HEK293 (cell line): Measurements from ENCODE around the gene ITGA8.
A peak's percentile ranks its signal among the peaks of the same experiment; 100 is the strongest.

Experiments used
- CTCF ChIA-PET: fragments of 350-600 bp; formaldehyde crosslinking; extraction: SDS; loops from one replicate; lab custom pipeline; 2021; ENCODE audit warnings: antibody characterized with exemption; lab: Yijun Ruan, JAX
- POLR2A ChIA-PET: fragments of 300-600 bp; formaldehyde crosslinking; extraction: SDS; loops from one replicate; lab custom pipeline; 2020; ENCODE audit warnings: antibody characterized with exemption, inconsistent platforms; lab: Yijun Ruan, JAX
- H3K27ac ChIP-seq: fragments of 200-500 bp; sonication (Bioruptor generic); 2 replicates; pipeline ENCODE4 v1.5.1; 2014; ENCODE audit warnings: low read depth, low read length, control low read depth, inconsistent platforms; ENCODE audit errors: extremely low read depth
- H3K36me3 ChIP-seq, 2 experiments: fragments of 200-500 bp in 1 of 2; sonication (Bioruptor generic) in 1 of 2; 1 replicate in 1 of 2; 2 replicates in 1 of 2; pipeline ENCODE4 v1.5.1; 2014 to 2017; ENCODE audit warnings: inconsistent platforms in 2 of 2, low read length in 2 of 2; ENCODE audit not compliant: control insufficient read depth in 2 of 2, insufficient read depth in 1 of 2
- H3K4me1 ChIP-seq: fragments of 200-500 bp; sonication (Bioruptor generic); 2 replicates; pipeline ENCODE4 v1.5.1; 2014; ENCODE audit warnings: mild to moderate bottlenecking, low read length, inconsistent platforms; ENCODE audit not compliant: control insufficient read depth, insufficient read depth
- H3K4me3 ChIP-seq: 2 replicates; pipeline ENCODE4 v1.5.1; 2011; ENCODE audit warnings: low read depth, mild to moderate bottlenecking, control low read depth, low read length, moderate library complexity
- H3K9me3 ChIP-seq: fragments of 200-500 bp; sonication (Bioruptor generic); 2 replicates; pipeline ENCODE4 v1.5.1; 2014; ENCODE audit warnings: low read depth, low read length, inconsistent platforms; ENCODE audit not compliant: control insufficient read depth, insufficient read depth
- BCL11B ChIP-seq: fragments of 450-650 bp; formaldehyde crosslinking; IDR thresholded peaks from 2 replicates; pipeline ENCODE4 v1.5.1; 2016; ENCODE audit warnings: low read depth, missing biosample characterization, missing genetic modification characterization
- EGR2 ChIP-seq: fragments of 450-650 bp; formaldehyde crosslinking; IDR thresholded peaks from 2 replicates; pipeline ENCODE4 v1.5.1; 2016; ENCODE audit warnings: low read depth, missing biosample characterization, missing genetic modification characterization
- KLF10 ChIP-seq: fragments of 450-650 bp; IDR thresholded peaks from 2 replicates; pipeline ENCODE4 v1.5.1; 2018; ENCODE audit warnings: missing biosample characterization, mild to moderate bottlenecking, missing genetic modification characterization
- OVOL3 ChIP-seq: fragments of 450-650 bp; formaldehyde crosslinking; IDR thresholded peaks from 2 replicates; pipeline ENCODE4 v1.5.1; 2016; ENCODE audit warnings: missing biosample characterization, missing genetic modification characterization
- SETDB1 ChIP-seq: IDR thresholded peaks from one replicate; pipeline ENCODE4 v1.6.1; 2017; ENCODE audit warnings: mild to moderate bottlenecking, low read length, moderate library complexity, mixed read lengths; ENCODE audit not compliant: insufficient read length
- SP7 ChIP-seq: fragments of 450-650 bp; formaldehyde crosslinking; IDR thresholded peaks from 2 replicates; pipeline ENCODE4 v1.5.1; 2016; ENCODE audit warnings: missing biosample characterization, missing genetic modification characterization
- TRIM28 ChIP-seq: IDR thresholded peaks from 2 replicates; pipeline ENCODE4 v1.6.1; 2011; ENCODE audit warnings: low read length, control low read depth, borderline replicate concordance
- ZBTB20 ChIP-seq: fragments of 450-650 bp; formaldehyde crosslinking; IDR thresholded peaks from 2 replicates; pipeline ENCODE4 v1.5.1; 2016; ENCODE audit warnings: missing biosample characterization, missing genetic modification characterization
- ZBTB26 ChIP-seq: fragments of 450-650 bp; formaldehyde crosslinking; optimal IDR thresholded peaks from 2 replicates; pipeline ENCODE3; 2016; ENCODE audit warnings: missing biosample characterization, mild to moderate bottlenecking, missing genetic modification characterization
- ZFP37 ChIP-seq: fragments of 450-650 bp; formaldehyde crosslinking; IDR thresholded peaks from 2 replicates; pipeline ENCODE4 v1.5.1; 2016; ENCODE audit warnings: missing biosample characterization, missing genetic modification characterization
- ZNF133 ChIP-seq: fragments of 450-650 bp; formaldehyde crosslinking; IDR thresholded peaks from 2 replicates; pipeline ENCODE4 v1.5.1; 2016; ENCODE audit warnings: missing biosample characterization, missing genetic modification characterization
- ZNF140 ChIP-seq: fragments of 450-650 bp; formaldehyde crosslinking; IDR thresholded peaks from 2 replicates; pipeline ENCODE4 v1.5.1; 2016; ENCODE audit warnings: missing biosample characterization, missing genetic modification characterization
- ZNF155 ChIP-seq: fragments of 450-650 bp; formaldehyde crosslinking; IDR thresholded peaks from 2 replicates; pipeline ENCODE4 v1.5.1; 2016; ENCODE audit warnings: missing biosample characterization, missing genetic modification characterization
- ZNF18 ChIP-seq: fragments of 450-650 bp; formaldehyde crosslinking; IDR thresholded peaks from 2 replicates; pipeline ENCODE4 v1.5.1; 2016; ENCODE audit warnings: missing biosample characterization, missing genetic modification characterization
- ZNF211 ChIP-seq: fragments of 450-650 bp; formaldehyde crosslinking; IDR thresholded peaks from 2 replicates; pipeline ENCODE4 v1.5.1; 2016; ENCODE audit warnings: low read depth, missing biosample characterization, missing genetic modification characterization
- ZNF223 ChIP-seq: fragments of 450-650 bp; formaldehyde crosslinking; IDR thresholded peaks from 2 replicates; pipeline ENCODE4 v1.5.1; 2016; ENCODE audit warnings: missing biosample characterization, missing genetic modification characterization
- ZNF266 ChIP-seq: fragments of 450-650 bp; formaldehyde crosslinking; IDR thresholded peaks from 2 replicates; pipeline ENCODE4 v1.5.1; 2016; ENCODE audit warnings: missing biosample characterization, missing genetic modification characterization, low read depth
- ZNF394 ChIP-seq: fragments of 450-650 bp; formaldehyde crosslinking; IDR thresholded peaks from 2 replicates; pipeline ENCODE4 v1.5.1; 2016; ENCODE audit warnings: missing biosample characterization, missing genetic modification characterization, mild to moderate bottlenecking, moderate library complexity, borderline replicate concordance
- ZNF433 ChIP-seq: fragments of 450-650 bp; formaldehyde crosslinking; IDR thresholded peaks from 2 replicates; pipeline ENCODE4 v1.5.1; 2016; ENCODE audit warnings: missing biosample characterization, missing genetic modification characterization, low read depth
- ZNF621 ChIP-seq: fragments of 450-650 bp; formaldehyde crosslinking; IDR thresholded peaks from 2 replicates; pipeline ENCODE4 v1.5.1; 2017; ENCODE audit warnings: missing biosample characterization, missing genetic modification characterization
- ZNF645 ChIP-seq: fragments of 450-650 bp; formaldehyde crosslinking; IDR thresholded peaks from 2 replicates; pipeline ENCODE4; 2016; ENCODE audit warnings: missing biosample characterization, missing genetic modification characterization
- TF ChIP-seq, protein P1 (sequence below): fragments of 450-650 bp; formaldehyde crosslinking; IDR thresholded peaks from 2 replicates; pipeline ENCODE4 v1.5.1; 2016; ENCODE audit warnings: missing biosample characterization, missing genetic modification characterization
- TF ChIP-seq, protein P2 (sequence below): fragments of 450-650 bp; formaldehyde crosslinking; IDR thresholded peaks from 2 replicates; pipeline ENCODE4 v1.5.1; 2017; ENCODE audit warnings: missing biosample characterization, missing genetic modification characterization
- TF ChIP-seq, protein P3 (sequence below): fragments of 450-650 bp; formaldehyde crosslinking; IDR thresholded peaks from 2 replicates; pipeline ENCODE4 v1.5.1; 2016; ENCODE audit warnings: missing biosample characterization, missing genetic modification characterization

ITGA8 gene

GRCh38 chr10:15754937-15755336, 35.2 kb upstream of the ITGA8 start:
- no peak overlapping the region for H3K4me3 ChIP-seq
- no peaks in the 10 kb centered on the region for H3K4me1 ChIP-seq
- ChIA-PET CTCF (interaction anchor here (1.9 kb wide), 1 partner anchor 10 kb away, joined by 9 read pairs; no protein-coding TSS in a partner anchor), POLR2A (no interaction called here)
- no peak overlapping the region for H3K27ac ChIP-seq
- H3K9me3 ChIP-seq = no peaks in the 10 kb centered on the region
- no peaks in the 10 kb centered on the region for H3K36me3 ChIP-seq
- TF ChIP-seq OVOL3 (no peak), BCL11B (tag by site-specific recombination) (no peak), ZNF645 (no peak), ZNF223 (tag by site-specific recombination) (no peak), ZBTB20 (tag by site-specific recombination) (no peak), TRIM28 (no peak), ZNF394 (tag by site-specific recombination) (no peak), ZNF133 (no peak), EGR2 (tag by site-specific recombination) (no peak), ZNF140 (tag by site-specific recombination) (no peak)
- TF ChIP-seq, protein P1, sequence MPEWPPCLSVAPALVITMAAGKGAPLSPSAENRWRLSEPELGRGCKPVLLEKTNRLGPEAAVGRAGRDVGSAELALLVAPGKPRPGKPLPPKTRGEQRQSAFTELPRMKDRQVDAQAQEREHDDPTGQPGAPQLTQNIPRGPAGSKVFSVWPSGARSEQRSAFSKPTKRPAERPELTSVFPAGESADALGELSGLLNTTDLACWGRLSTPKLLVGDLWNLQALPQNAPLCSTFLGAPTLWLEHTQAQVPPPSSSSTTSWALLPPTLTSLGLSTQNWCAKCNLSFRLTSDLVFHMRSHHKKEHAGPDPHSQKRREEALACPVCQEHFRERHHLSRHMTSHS (tag by site-specific recombination) = no peak
- TF ChIP-seq, protein P2, sequence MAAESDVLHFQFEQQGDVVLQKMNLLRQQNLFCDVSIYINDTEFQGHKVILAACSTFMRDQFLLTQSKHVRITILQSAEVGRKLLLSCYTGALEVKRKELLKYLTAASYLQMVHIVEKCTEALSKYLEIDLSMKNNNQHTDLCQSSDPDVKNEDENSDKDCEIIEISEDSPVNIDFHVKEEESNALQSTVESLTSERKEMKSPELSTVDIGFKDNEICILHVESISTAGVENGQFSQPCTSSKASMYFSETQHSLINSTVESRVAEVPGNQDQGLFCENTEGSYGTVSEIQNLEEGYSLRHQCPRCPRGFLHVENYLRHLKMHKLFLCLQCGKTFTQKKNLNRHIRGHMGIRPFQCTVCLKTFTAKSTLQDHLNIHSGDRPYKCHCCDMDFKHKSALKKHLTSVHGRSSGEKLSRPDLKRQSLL (tag by site-specific recombination) = no peak

DNA sequence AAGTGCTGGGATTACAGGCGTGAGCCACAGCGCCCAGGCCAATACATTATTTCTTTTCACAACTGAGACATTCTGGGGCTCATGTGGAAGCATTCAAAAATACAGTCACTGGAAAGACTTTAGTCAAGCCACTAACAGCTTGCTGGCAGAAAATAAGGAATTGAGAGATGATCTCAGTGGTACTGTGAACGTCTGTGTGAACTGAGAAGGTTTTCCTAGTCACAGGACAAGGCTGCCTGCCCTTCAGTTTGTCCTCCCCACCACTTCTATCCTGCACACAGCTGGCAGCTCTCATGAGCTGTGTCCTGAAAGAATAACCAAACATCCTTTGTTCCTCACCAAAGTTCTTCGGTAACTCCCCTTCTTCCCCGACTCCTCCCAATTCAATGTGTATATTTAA, 31.3 kb upstream of the ITGA8 start:
- TF ChIP-seq ZNF18 (tag by site-specific recombination) = 0 out of 2 replicates have a peak, but pooled peaks have one; percentile 36
- no peak for TF ChIP-seq ZFP37
- ChIA-PET CTCF (interaction anchor here (0.6 kb wide), 2 partner anchors 31 to 602 kb away, joined by 3 to 4 read pairs; partner anchors contain the start of gene ITGA8), POLR2A (no interaction called here)
- no peaks in the 10 kb centered on the region for H3K9me3 ChIP-seq
- H3K27ac ChIP-seq = no peak overlapping the region
- H3K36me3 ChIP-seq = no peaks in the 10 kb centered on the region
- no peaks in the 10 kb centered on the region for H3K4me1 ChIP-seq
- no peak overlapping the region for H3K4me3 ChIP-seq

DNA sequence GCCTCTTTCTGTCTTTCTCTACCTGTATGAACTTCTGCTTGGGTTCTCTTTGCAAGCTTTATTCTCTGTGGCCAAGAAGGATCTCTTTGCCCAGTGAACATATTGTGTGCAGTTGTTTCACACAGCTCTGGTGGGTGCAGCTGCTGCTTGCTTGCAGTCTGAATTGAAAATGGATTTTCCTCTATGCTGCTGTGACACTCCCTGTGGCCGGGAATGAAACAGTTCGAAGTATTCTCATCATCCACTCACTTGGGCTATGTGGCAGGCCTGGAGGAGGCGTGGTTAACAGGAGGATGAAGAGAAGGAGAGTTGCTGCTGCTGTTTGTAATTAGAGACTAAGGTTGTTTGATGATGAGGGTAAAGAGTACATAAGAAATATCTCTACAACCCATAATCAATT, 28.4 kb upstream of the ITGA8 start:
- ChIA-PET CTCF (interaction anchor here (0.6 kb wide), 1 partner anchor 597 kb away, joined by 3 read pairs; no protein-coding TSS in a partner anchor), POLR2A (no interaction called here)
- H3K36me3 ChIP-seq = no peaks in the 10 kb centered on the region
- TF ChIP-seq ZNF433 (tag by site-specific recombination) (no peak), SETDB1 (no peak), KLF10 (no peak), ZNF621 (tag by site-specific recombination) (no peak), ZBTB26 (tag by site-specific recombination) (no peak), ZNF155 (tag by site-specific recombination) (no peak), ZNF266 (tag by site-specific recombination) (no peak), SP7 (tag by site-specific recombination) (no peak), ZNF211 (no peak)
- TF ChIP-seq, protein P3, sequence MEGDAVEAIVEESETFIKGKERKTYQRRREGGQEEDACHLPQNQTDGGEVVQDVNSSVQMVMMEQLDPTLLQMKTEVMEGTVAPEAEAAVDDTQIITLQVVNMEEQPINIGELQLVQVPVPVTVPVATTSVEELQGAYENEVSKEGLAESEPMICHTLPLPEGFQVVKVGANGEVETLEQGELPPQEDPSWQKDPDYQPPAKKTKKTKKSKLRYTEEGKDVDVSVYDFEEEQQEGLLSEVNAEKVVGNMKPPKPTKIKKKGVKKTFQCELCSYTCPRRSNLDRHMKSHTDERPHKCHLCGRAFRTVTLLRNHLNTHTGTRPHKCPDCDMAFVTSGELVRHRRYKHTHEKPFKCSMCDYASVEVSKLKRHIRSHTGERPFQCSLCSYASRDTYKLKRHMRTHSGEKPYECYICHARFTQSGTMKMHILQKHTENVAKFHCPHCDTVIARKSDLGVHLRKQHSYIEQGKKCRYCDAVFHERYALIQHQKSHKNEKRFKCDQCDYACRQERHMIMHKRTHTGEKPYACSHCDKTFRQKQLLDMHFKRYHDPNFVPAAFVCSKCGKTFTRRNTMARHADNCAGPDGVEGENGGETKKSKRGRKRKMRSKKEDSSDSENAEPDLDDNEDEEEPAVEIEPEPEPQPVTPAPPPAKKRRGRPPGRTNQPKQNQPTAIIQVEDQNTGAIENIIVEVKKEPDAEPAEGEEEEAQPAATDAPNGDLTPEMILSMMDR = no peak

More for the DNA sequence above, 28.4 kb upstream of the ITGA8 start:
- Histone ChIP-seq H3K4me1 (no peaks in the 10 kb centered on the region), H3K4me3 (no peak overlapping the region), H3K9me3 (no peaks in the 10 kb centered on the region), H3K27ac (no peak overlapping the region)
